Panc1 (cell line): ENCODE measurements around the gene ASIC1. TPM values are rescaled to one million over a fixed set of nuclear protein-coding genes. Genes with fewer than 3 reads are reported as not detected.

ENCODE experiments used
- ATAC-seq: fragments of 200-7000 bp; cut with Tn5 transposase; 2 replicates; pipeline ENCODE4 v1.9.1; 2020; ENCODE audit warnings: mild to moderate bottlenecking, moderate library complexity
- Bru-seq: library from RNA; stranded (reverse); fragments of 400-500 nt; gene quantifications from one replicate; lab custom pipeline; 2021; lab: Mats Ljungman, UMichigan
- BruChase-seq, 2 experiments: library from RNA; stranded (reverse); fragments of 400-500 nt; gene quantifications; one replicate each; lab custom pipeline; 2021; lab: Mats Ljungman, UMichigan
- BruUV-seq: library from RNA; stranded (reverse); fragments of 400-500 nt; replicated peaks from 2 replicates; lab custom pipeline; 2021; lab: Mats Ljungman, UMichigan
- CTCF ChIA-PET: fragments of 300-600 bp; sonication (Branson Sonifier 250); formaldehyde crosslinking; loops from one replicate; lab custom pipeline; 2022; ENCODE audit warnings: antibody characterized with exemption; lab: Charles Lee
- POLR2A ChIA-PET: fragments of 300-600 bp; sonication (Branson Sonifier 250); formaldehyde crosslinking; loops from one replicate; lab custom pipeline; 2022; ENCODE audit warnings: antibody characterized with exemption; lab: Charles Lee
- DNase-seq: peaks from one replicate; pipeline ENCODE4 v3.0.0-alpha.2; 2010; ENCODE audit warnings: low read depth, low spot score
- H3K27ac ChIP-seq: 2 replicates; pipeline ENCODE4 v1.5.1; 2011; ENCODE audit warnings: mild to moderate bottlenecking, low read length, inconsistent platforms
- H3K27me3 ChIP-seq: fragments of 200-500 bp; sonication (Bioruptor generic); 2 replicates; pipeline ENCODE4 v1.6.0; 2014; ENCODE audit warnings: low read length, inconsistent platforms; ENCODE audit not compliant: control insufficient read depth, insufficient read depth
- H3K36me3 ChIP-seq: fragments of 200-500 bp; sonication (Bioruptor generic); 2 replicates; pipeline ENCODE4 v1.5.1; 2014; ENCODE audit warnings: inconsistent platforms, mild to moderate bottlenecking, low read length, moderate library complexity; ENCODE audit not compliant: control insufficient read depth, insufficient read depth
- H3K4me1 ChIP-seq: 2 replicates; pipeline ENCODE4 v1.5.1; 2011; ENCODE audit warnings: inconsistent platforms, mild to moderate bottlenecking, low read length, moderate library complexity; ENCODE audit not compliant: control insufficient read depth, insufficient read depth
- H3K4me3 ChIP-seq, 2 experiments: 2 replicates each; pipeline ENCODE4 v1.5.1; 2011 to 2012; ENCODE audit warnings: low read depth in 2 of 2, low read length in 2 of 2, mild to moderate bottlenecking in 2 of 2, inconsistent platforms in 1 of 2, moderate library complexity in 1 of 2
- H3K9me3 ChIP-seq: fragments of 200-500 bp; sonication (Bioruptor generic); 2 replicates; pipeline ENCODE4 v1.5.1; 2014; ENCODE audit warnings: low read depth, mild to moderate bottlenecking, inconsistent platforms, low read length, moderate library complexity; ENCODE audit not compliant: control insufficient read depth, insufficient read depth
- POLR2AphosphoS5 ChIP-seq: IDR thresholded peaks from 2 replicates; pipeline ENCODE4 v1.6.1; 2012; ENCODE audit warnings: mild to moderate bottlenecking, low read depth, low read length, moderate library complexity
- SIN3A ChIP-seq: IDR thresholded peaks from 2 replicates; pipeline ENCODE4 v1.6.1; 2012; ENCODE audit warnings: low read depth, mild to moderate bottlenecking, low read length, moderate library complexity, borderline replicate concordance; ENCODE audit not compliant: insufficient read depth
- TCF7L2 ChIP-seq: IDR thresholded peaks from 2 replicates; pipeline ENCODE4 v1.6.1; 2011; ENCODE audit warnings: mild to moderate bottlenecking, low read depth, low read length, inconsistent platforms
- in situ Hi-C: cut with HindIII; loops from 2 replicates; pipeline ENCODE4 v1.10.0; 2016; ENCODE audit warnings: low sequenced_read_pairs, low pct_unique_long_range_greater_than_20kb
- intact Hi-C: fragments of 100-400 bp; cut with micrococcal nuclease; formaldehyde crosslinking; loops from one replicate; pipeline ENCODE4 v1.10.0; 2022; ENCODE audit not compliant: unreplicated experiment
- long read RNA-seq: library from polyadenylated mRNA; unstranded; transcript quantifications from one replicate; pipeline ENCODE4 v2.0.0, GENCODE V29; 2021; ENCODE audit not compliant: unreplicated experiment
- polyA plus RNA-seq: library from polyadenylated mRNA; unstranded; fragments of >200 nt; gene quantifications from one replicate; pipeline ENCODE4 v1.2.1, GENCODE V29; 2012; ENCODE audit warnings: missing spikeins; ENCODE audit not compliant: insufficient read length
- total RNA-seq: library from RNA; stranded (reverse); gene quantifications from one replicate; pipeline ENCODE4 v1.2.1, GENCODE V29; 2021; ENCODE audit not compliant: unreplicated experiment
- TF ChIP-seq, protein P1 (sequence below): fragments of 450-650 bp; IDR thresholded peaks from 2 replicates; pipeline ENCODE4 v1.5.1; 2017; ENCODE audit warnings: mild to moderate bottlenecking
- TF ChIP-seq, protein P2 (sequence below), 2 experiments: IDR thresholded peaks; 2 replicates each; pipeline ENCODE4 v1.6.1; 2011 to 2012; ENCODE audit warnings: low read depth in 2 of 2, control low read depth in 1 of 2, low read length in 1 of 2, mild to moderate bottlenecking in 1 of 2, moderate library complexity in 1 of 2; ENCODE audit not compliant: insufficient read depth in 1 of 2

The ASIC1 gene
- 13.5 TPM for total RNA-seq
- 14.4 TPM for polyA plus RNA-seq
- Bru-seq, nascent RNA = percentile 48 among the genes with signal in this experiment
- BruChase-seq, experiment 1, labeled RNA remaining after a 2-hour chase = percentile 49 among the genes with signal in this experiment
- BruChase-seq, experiment 2, labeled RNA remaining after a 6-hour chase = percentile 57 among the genes with signal in this experiment
- long read RNA-seq, partial matches to known transcripts = 3 of 10 reads
- long read RNA-seq, other reads (novel, unspliced or antisense) = 6 of 10 reads

DNA sequence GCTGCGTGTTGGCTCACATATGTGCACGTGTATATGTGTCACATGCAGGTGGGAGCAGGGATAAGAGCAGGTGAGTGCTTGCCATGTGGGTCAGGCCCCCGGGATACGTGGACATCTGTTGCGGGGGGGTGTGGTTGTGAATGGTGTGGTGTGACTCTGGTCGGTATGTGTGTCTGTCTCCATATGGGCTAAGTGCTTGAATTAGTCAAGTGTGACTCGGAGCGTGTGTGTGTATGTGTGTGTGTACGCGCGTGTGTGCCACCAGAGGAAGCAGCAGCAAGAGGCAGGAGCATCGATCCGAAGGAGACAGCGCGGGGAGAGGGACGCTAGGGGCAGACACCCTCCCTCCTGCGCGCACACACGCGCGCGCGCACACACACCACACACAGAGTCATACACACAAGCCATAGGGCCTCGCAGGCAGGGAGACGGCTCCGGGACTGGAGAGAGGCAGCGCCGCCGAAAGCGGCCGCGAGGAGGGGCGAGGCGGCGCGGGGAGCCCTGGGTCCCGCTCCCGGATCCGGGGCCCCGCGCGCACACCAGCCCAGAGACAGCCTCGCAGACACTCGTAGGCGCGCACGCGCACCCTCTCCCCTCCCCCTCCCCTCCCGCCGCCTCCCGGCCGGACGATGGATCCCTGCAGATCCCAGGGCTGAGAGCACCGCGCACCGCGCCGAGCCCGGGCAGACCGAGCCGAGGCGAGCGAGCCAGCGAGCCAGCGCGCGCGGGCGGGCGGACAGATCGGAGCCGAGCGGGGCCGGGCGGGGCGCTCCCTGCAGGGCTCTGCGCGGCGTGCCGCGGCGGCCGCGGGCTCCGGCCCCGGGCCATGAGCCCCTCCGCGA lies at the start of gene ASIC1:
ASIC1 (plus strand) TSS at position 597 of the 842 bp plus-strand sequence. CDS start 1,171 bp downstream, outside the sequence.
- intact Hi-C loops (loop anchor here (5.0 to 10.0 kb wide), 2 partner anchors 90 to 192 kb away; no protein-coding TSS in a partner anchor), in situ Hi-C loops (no loop called here)
- H3K4me3 ChIP-seq = peak within 1 kb of the TSS; percentile 59 to 67
- H3K27ac ChIP-seq = peak within 1 kb of the TSS; percentile 61; the same call in 1 of the 2 replicates
- CTCF ChIA-PET = interaction anchor here (0.6 to 2.0 kb wide), 6 partner anchors 9 to 290 kb away, joined by 3 to 17 read pairs (median 4); no protein-coding TSS in a partner anchor
- ATAC-seq (peak; percentile 83), DNase-seq (no peak)
- POLR2A ChIA-PET = no interaction called here
- TF ChIP-seq SIN3A (no peak), POLR2AphosphoS5 (no peak)
- TF ChIP-seq, protein P1, sequence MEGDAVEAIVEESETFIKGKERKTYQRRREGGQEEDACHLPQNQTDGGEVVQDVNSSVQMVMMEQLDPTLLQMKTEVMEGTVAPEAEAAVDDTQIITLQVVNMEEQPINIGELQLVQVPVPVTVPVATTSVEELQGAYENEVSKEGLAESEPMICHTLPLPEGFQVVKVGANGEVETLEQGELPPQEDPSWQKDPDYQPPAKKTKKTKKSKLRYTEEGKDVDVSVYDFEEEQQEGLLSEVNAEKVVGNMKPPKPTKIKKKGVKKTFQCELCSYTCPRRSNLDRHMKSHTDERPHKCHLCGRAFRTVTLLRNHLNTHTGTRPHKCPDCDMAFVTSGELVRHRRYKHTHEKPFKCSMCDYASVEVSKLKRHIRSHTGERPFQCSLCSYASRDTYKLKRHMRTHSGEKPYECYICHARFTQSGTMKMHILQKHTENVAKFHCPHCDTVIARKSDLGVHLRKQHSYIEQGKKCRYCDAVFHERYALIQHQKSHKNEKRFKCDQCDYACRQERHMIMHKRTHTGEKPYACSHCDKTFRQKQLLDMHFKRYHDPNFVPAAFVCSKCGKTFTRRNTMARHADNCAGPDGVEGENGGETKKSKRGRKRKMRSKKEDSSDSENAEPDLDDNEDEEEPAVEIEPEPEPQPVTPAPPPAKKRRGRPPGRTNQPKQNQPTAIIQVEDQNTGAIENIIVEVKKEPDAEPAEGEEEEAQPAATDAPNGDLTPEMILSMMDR = no peak; the same call in 1 of the 2 replicates
- TF ChIP-seq, protein P2, sequence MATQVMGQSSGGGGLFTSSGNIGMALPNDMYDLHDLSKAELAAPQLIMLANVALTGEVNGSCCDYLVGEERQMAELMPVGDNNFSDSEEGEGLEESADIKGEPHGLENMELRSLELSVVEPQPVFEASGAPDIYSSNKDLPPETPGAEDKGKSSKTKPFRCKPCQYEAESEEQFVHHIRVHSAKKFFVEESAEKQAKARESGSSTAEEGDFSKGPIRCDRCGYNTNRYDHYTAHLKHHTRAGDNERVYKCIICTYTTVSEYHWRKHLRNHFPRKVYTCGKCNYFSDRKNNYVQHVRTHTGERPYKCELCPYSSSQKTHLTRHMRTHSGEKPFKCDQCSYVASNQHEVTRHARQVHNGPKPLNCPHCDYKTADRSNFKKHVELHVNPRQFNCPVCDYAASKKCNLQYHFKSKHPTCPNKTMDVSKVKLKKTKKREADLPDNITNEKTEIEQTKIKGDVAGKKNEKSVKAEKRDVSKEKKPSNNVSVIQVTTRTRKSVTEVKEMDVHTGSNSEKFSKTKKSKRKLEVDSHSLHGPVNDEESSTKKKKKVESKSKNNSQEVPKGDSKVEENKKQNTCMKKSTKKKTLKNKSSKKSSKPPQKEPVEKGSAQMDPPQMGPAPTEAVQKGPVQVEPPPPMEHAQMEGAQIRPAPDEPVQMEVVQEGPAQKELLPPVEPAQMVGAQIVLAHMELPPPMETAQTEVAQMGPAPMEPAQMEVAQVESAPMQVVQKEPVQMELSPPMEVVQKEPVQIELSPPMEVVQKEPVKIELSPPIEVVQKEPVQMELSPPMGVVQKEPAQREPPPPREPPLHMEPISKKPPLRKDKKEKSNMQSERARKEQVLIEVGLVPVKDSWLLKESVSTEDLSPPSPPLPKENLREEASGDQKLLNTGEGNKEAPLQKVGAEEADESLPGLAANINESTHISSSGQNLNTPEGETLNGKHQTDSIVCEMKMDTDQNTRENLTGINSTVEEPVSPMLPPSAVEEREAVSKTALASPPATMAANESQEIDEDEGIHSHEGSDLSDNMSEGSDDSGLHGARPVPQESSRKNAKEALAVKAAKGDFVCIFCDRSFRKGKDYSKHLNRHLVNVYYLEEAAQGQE (IDR thresholded peaks at IDR 0.05; ENCODE audit: insufficient read depth in 1 of 2, low read depth in 2 of 2, low read length in 1 of 2) = no peak
- H3K36me3 ChIP-seq = no peaks in the 10 kb centered on the region
- peaks cover 13% of the 10 kb centered on the region for H3K4me1 ChIP-seq
- 0 out of 2 replicates have a peak, but pooled peaks cover 4% of the 10 kb centered on the region for H3K27me3 ChIP-seq
- no peaks in the 10 kb centered on the region for H3K9me3 ChIP-seq
- BruUV-seq = no TSS peak

DNA sequence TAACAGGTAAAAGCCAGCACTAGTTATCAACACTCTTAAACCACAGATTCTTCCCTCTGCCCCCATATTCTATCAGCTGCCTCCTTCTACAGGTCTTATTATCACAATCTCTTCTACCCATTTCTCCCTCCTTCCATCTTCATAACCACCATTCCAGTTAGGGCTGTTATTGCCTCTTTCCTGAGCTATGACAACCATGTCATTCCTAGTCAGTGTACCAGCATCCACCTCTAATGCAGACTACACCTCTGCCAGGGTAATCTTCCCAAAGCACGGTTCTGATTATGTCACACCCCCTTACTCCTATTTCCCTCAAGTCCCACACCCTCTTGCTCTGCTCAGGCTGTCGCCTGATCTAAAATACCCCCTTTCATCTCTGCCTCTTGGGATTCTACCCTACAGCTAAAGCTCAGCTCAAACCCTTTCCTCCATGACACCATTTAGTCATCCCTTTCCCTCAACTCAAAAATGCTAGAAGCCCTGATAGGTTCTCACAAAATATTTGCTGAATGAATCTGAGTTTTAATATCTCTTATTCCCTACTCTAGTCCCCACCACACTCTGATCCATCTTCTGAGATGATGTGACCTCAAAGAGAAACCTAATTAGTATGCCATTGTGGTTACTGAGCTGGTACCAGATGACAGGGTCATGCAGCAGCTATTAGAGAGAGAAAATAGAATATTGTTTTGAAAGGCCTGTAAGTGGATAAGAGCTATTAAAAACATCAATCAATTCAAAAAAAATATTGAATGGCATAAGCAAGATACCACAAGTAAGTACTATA lies 43.8 kb upstream of the ASIC1 start:
- ATAC-seq = no peak; the same call in 1 of the 2 replicates

More for the DNA sequence above, 43.8 kb upstream of the ASIC1 start:
- ChIA-PET CTCF (interaction anchor here (0.6 to 0.8 kb wide), 2 partner anchors 187 to 250 kb away, joined by 3 read pairs; no protein-coding TSS in a partner anchor), POLR2A (no interaction called here)
- Histone ChIP-seq H3K4me3 (no peak overlapping the region), H3K9me3 (no peaks in the 10 kb centered on the region), H3K36me3 (peaks cover 17% of the 10 kb centered on the region; the same call in 1 of the 2 replicates), H3K27me3 (no peaks in the 10 kb centered on the region), H3K27ac (no peak overlapping the region), H3K4me1 (no peaks in the 10 kb centered on the region)
- BruUV-seq = TSS peak; percentile 52
- intact Hi-C loops (no loop called here), in situ Hi-C loops (no loop called here)
- DNase-seq = no peak
- TF ChIP-seq, protein P2 (IDR thresholded peaks at IDR 0.05; ENCODE audit: insufficient read depth in 1 of 2, low read depth in 2 of 2, low read length in 1 of 2) = no peak
- TF ChIP-seq, protein P1 = no peak
- TF ChIP-seq POLR2AphosphoS5 (no peak), TCF7L2 (no peak), SIN3A (no peak)
